H4 (cell line): ENCODE results near the gene GATA2. TPM values are rescaled to one million over a fixed set of nuclear protein-coding genes. Genes with fewer than 3 reads are reported as not detected.

Experiments used
- DNase-seq: peaks from one replicate; pipeline ENCODE4 v3.0.0-alpha.2; 2015; ENCODE audit warnings: low spot score
- total RNA-seq: library from RNA; depleted of rRNA; stranded (reverse); fragments of >200 nt; shearing (Covaris generic); gene quantifications from 2 replicates; pipeline ENCODE4 v1.2.3, GENCODE V29; 2014; rRNA removed

Gene GATA2
- total RNA-seq = 4.0 TPM in 2 replicates

DNA sequence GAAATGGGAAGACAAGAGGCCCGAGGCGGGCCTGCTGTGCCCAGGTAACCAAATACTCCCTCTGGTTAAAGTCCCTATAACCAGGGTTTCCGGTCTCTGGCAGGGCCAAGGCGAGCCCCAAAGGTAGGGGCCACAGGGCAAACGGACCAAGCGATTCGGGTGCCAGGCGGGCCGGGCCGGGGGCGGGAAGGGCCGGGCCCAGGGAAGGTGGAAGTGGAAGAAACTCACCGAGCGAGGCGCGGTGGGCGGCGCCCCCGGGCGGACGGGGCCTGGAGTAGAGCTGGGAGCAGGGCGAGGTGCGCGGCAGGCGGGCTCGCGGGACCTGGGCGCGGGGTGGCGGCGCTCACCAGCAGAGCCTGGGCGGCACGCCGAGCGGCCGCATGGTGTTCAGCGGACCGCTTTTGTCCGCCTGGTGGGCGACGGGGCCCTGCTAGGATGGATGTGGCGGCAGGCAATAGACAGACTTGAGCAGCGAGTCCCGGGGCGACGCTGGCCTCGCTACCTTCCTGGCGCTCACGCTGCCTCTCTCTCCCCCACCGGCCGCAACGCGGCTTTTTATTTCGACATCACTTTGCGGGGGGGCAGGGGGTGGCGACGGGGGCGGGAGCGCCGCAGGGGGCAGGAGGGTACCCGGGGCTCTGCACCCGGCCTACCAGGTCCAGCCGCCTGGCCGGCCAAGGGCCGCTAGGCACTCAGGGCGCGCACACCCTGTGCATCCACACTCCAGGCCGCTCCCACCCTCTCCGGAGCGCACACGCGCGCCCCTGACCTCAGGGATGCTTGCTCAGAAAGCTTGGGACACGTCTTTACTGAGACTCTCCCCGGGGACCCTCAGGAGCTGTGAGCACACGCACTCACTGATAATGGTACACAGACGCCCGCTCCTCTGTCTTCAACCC is at the start of gene GATA2:
Gene GATA2, minus strand, starts transcription at position 531 of the 899 bp plus-strand sequence. CDS start 6,170 bp downstream, outside the sequence.
- DNase-seq = no peak

DNA sequence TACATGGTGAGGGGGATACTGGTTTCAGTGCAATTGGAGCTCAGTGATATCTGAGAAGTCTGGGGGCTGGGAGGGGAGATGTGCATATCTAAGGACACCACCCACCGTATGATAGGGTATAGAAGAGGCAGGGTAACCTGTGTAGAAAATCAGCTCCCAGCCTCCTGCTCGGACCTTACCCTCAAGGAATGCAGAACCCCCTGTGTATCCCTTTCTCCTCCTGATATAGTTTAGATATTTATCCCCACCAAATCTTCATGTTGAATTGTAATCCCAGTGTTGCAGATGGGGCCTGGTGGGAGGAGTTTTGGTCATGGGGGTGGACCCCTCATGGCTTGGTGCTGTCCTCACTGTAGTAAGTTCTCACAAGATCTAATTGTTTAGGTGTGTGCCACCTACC is 48.2 kb upstream of the GATA2 start:
- DNase-seq = no peak

DNA sequence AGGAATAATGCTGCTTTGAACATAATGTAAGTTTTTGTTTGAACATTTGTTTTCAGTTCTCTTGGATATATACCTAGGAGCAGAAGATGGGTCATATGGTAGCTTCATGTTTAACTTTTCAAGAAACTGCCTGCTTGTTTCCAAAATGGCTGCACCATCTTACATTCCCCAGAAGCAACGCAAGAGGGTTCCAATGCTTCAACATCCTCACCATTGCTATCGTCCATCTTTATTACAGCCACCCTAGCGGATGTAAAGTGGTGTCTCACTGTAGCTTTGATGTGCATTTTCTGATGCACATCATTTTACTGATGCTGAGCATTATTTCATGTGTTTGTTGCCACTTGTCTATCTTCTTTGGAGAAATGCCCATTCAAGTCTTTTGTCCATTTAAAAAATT is 46.4 kb upstream of the GATA2 start:
- DNase-seq = no peak

DNA sequence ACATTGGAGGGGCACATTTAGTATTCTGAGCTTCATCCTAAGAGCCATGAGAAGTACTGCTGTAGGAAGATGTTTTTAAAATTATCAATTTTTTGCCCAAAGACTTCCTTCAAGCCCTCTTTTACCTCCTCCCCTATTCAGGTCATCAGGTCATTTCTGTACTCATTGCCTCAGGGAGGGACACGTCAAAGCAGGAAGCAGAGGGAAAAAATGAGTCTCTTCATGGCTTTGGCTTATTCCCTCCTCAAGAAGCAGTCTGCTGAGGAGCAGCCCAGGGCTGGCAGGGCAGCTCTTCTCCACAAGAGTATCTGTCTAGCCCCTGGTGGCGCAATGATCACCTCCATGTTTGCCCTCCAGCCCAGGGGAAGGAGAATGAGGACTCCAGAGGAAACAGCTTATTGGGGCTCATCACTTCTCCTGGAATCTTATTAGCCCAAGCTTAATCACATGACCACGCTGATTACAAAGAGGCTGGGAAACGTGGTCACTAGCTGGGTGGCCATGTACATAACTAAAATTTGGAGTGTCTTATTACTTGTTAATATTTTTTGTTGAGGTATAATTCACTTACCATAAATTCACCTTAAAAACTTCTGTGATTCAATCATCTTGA is 44.2 kb upstream of the GATA2 start:
- DNase-seq = no peak

DNA sequence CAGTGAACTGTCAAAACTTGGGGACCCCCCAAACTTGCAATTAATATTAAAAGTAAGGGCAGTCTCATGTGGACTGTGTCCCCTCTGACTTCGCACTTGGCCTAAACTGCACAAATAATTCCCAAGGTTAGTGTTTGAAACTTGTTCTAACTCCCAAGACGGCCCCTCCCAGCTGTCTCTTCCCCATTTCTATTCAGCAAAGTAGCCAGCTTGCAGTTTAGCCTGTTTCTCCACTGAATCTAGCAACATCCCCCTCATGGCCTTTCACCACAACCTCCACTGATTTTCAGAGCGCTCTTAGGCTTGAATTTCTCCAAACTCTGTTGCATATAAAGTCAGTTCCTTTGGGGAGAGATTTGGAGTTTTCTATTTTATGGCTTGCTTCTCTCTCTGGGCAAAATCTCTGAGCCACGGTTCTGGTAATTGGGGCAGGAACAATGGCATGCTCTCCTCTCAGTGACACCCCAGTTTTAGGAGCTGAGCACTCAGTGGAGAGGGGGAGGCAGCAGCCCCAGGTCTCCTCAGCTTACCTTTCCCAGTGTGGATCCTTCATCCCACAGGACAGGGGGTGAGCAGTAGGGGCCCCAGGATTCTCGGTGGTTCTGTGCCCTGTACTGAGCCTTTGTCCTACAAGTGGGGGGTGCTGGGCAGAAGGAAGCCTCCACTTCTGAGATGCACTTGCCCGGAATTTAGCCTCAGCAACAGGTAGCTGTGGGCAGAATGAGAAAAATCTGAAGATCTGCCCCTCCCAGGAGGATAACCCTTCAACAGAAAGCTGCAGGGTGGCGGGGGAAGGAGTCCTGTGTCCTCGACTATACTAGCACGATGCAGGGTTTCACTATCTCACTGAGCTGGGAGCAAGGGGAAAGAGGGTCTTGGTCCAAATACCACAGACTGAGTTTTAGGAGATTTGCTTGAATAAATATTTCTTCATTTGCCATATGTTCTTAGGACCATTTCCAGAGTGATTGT is 39.3 kb upstream of the GATA2 start:
- no peak for DNase-seq

DNA sequence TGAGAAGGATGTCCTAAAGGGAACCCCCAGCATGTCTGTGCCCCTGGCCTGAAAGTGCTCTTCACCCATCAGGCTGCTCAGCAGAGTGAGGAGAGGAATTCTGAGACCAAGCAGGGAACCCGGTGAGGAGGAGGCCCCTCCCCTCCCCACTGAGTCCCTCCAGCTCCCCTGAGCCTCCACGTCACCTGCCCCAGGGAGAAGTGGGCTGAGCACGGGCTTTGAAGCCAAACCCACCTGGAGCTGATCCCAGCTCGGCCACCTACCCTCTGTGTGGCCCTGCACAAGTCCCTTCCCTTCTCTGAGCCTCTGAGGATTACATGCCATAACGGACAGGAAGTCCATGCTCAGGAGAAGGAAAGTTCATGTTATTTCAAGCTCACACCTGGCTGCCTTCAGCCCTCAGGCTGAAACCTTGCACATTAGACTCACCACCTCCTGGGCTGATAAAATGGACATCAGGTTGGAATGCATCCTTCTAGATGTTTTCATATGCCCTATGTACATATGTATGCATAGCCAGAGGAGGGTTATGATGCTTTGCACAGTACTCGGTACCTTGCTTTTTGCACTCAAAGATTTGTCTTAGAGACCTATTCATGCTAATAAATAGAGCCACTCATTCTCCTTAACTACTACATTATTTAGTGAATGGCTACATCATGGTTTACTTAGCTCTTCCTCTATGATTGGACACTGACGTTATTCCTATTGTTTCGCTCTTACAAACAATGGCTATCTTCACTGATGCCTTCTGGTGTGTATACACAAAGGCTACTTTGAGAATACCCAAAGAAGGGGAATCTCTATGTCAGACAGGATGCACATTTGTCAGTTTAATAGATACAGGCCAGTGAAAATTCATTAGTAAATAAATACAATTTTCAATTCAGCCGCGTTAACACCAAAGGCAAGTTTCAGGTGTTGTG is 31.6 kb upstream of the GATA2 start:
- DNase-seq = no peak

DNA sequence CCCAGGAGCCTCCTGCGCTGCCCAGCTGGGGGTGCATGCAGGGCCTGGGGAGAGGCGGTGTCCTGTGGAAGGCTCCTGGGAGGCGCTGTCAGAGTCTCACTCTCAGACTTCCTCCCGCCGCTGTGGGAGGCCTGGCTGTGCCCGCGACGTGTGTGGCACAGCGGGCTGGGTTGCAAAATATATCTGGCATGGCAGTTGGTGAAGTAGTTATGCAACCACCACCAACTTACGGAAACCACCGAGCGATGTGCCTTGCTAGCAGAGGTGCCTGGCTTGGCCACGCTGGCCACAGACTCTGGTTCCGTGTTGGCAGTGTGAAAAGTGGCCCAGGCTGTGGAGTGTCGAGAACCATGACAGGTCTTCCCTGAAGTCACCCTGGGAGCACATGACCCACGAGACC is 30.6 kb upstream of the GATA2 start:
- no peak for DNase-seq

DNA sequence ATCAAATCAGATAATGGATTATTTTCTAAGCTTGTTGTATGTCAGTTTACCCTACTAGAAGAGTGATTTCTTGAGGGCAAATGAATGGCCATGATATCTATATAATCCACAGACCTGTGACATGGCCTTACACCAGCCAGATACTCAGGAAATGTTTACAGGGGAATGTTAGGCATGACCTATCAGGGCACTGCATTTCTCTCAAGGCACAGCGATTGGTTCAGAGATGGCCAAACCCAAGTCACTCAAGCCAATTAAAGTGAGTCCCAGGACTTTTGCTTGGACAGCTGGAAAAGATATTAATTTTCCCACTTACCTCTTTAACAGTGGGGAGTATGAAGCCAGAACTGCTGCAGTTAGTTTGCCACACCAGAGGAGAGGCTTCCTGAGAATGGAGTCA is 28.7 kb upstream of the GATA2 start:
- DNase-seq = no peak

DNA sequence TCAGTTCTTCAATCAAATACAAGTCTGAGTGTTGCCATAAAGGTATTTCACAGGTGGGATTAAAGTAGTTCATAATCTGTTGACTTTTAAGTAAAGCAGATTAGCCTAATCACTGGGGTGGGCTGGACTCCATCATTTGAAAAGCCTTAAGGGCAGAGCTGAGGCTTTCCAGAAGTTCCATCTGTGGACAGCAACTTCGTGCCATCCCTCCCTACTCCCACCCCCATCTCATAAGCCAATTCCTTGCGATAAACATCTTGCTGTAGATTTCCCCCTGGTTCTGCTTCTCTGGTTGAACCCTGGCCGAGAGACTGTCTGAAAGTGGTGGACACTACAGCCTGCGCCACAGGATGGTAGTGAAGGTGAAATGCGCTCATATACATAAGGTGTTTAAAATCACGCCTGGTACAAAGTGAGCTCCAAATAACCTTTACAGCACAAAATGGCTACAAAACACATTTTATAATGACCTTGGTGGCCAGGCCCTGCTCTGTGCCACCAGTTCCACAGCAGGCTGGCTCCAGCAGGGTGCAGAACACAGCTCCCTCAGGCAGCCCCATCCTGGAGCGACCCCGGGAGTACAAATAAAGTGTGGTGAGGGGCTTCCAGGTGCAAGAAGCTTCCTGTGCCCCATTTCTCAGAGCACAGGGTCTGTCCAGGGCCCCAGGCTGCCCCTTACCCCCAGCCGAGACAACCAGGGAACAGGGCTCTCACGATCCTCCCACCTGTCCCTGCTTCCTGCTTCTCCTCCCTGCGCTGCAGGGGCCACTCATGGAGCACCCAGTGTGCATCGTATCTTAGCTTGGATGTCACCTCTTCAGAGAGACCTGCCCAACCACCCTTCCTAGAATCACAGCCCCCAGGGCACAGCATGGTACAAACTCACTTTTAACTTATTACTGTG is 25.8 kb upstream of the GATA2 start:
- DNase-seq = no peak

DNA sequence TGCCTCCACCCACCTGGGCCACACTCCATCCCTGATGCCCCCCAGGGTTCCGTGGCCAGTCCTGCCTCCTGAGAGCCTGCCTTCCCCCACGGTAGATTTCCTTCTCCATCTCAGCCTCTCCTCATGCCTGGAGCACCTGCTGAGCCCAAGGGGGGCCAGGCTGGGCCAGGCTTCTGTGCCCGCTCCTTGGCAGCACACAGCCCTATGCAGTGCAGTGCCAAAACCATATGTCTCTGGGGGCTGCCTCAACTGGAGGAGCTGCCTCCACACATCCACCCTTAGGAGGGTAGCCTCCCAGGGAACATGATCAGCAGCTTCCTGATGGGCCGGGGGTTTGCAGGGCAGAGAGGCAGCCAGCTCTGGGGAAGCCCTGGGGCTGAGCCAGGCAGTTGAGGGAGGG is 24.6 kb upstream of the GATA2 start:
- DNase-seq = no peak

DNA sequence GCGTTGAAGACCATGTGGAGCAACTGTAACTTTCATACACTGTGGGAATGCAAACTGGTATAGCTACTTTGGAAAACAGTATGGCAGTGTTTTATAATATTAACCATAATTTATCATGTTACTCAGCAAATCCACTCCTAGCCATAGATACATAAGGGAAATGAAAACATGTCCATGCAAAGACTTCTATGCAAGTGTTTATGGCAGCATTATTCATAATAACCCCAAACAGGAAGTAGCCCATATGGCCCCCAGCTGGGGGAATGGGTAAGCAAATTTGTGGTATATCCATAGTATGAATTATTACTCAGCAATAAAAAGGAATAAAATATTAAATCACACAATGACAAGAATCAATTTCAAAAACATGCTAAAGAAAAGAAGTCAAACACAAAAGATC is 23.0 kb upstream of the GATA2 start:
- no peak for DNase-seq

DNA sequence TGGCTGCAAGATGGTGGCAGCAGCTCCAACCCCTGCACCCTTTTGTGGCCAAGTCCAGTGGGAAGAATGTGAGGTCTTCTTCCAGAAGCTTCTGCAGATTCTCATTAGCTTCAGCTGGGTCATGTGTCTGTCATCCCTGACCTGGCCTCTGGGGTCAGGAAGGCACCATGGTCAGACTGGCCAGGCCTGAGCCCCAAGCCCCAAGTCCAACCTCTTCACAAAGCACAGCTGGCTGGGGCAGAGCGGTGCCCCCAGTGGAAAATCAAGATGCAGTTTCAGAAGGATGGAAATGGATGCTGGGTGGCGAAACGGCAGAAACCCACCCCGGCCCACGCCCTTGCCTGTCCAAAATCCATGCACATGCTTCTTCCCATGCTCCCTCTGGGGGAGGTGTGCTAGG is 15.9 kb upstream of the GATA2 start:
- no peak for DNase-seq

DNA sequence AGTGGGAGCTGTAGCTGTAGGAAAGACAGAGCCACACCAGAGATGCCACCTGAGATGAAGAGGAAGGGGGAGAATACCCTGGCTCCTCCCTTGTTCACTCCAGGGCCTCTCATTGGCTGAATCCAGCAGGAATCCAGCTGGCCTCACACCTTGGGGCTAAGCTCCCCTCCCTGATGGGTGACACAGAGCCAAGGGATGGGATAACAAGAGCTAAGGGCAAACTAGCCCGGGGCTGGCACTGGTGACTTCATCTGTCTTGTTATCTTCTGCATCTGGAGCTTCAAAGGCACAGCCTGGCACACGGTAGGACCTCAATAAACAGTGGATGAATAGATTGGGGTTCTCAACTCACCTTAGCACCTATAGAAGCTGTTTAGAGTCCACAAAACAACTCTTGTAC is 13.8 kb upstream of the GATA2 start:
- no peak for DNase-seq

DNA sequence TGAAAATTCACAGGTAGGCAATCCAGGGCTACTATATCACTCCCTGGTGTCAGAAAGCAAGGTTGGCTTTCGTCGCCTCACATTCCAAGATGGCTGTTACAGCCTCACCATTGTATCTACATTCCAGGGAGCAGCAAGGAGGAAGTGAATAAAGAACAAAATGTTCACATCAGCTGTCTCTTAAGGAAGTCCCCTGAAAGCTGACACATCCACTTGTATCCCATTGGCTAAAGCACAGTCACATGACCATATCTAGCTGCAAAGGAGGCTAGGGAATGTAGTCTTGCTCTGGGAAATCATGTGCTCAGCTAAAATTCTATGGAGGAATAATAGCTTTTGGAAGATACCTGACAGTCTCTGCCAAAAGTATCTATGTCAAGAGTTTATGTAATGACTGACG is 12.8 kb upstream of the GATA2 start:
- no peak for DNase-seq

DNA sequence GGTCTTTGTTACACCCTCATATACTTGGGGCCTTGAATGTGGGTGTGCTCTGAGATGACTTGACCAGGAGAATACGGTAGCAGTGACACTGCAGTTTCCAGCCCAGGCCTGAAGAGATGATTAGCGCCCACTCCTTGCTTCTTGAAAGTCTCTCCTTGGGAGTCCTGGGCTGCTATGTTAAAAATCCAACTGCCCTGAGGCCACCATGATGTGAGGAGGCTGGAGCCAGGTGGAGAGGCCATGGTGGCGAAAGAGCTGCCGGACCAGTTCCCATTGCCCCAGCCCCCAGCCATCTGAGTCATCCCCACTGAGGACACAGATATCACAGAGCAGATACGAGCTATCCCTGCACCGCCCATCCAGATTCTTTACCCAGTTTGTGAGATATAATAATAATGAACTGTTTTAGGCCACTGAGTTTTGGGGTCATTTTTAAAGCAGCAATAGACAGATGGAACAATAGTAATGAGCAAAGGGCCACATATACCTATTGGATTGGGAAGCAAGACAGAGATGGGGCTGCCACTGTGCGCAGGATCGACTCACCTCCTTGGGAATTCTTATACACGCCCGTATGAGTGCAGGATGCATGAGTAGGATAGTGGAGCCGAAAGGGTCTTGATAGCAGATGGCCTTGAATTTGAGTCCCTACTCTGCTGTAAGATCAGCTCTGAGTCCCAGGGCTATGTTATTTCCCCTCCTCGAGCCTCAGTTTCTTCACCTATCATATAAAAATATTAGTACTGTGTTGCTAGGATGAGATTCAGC is 12.1 kb upstream of the GATA2 start:
- DNase-seq = no peak

DNA sequence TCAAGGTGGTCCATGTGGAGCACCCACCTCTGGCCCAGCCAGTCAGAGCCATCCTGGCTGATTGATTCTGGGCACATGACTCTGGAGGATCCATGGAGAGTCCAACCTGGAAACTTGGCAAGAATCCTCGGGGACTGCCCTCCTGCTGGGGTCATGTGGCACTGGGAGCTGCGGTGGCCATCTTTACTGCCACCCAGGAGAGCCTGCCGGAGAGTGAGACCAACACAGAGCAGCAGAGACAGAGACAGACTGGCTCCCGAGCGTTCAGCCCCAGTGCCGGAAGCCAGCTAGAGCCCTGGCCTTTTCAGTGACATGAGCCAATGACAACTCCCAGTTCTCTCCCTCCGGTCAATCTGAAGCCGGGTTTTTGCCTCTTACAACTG is 11.5 kb upstream of the GATA2 start:
- DNase-seq = no peak

DNA sequence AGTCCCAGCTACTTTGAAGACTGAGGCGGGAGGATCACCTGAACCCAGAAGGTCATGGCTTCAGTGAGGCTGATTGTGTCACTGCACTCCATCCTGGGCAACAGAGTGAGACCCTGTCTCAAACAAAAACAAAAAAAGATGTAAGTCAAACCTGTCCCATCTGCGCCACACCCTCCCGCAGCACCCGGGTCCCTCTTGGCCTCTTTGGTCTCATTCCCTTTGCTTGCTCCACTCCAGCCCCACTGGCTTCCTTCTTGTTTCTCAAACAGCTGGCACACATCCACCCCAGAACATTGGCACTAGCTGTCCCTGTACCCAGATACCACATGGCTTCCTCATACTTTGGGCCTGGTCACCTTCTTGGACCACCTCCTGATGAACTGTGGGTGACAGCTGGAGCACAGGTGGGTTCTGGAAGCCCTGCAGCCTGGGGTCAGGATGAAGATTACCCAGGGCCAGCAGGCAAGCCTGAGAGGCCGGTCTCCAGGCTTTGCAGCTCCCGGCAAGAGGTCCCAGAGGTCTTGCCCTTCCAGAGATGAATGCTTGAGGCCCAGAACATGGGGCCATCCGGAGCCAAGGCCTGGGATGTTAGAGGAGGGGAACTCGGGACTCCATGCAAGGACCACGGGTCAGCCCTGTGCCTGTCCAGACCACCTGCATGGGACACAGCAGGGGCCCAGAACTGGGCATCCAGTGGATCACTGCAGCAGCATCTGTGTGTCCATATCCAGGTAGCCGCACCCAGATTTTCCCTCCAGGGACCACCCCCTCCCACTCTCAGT is 10.9 kb upstream of the GATA2 start:
- DNase-seq = no peak

DNA sequence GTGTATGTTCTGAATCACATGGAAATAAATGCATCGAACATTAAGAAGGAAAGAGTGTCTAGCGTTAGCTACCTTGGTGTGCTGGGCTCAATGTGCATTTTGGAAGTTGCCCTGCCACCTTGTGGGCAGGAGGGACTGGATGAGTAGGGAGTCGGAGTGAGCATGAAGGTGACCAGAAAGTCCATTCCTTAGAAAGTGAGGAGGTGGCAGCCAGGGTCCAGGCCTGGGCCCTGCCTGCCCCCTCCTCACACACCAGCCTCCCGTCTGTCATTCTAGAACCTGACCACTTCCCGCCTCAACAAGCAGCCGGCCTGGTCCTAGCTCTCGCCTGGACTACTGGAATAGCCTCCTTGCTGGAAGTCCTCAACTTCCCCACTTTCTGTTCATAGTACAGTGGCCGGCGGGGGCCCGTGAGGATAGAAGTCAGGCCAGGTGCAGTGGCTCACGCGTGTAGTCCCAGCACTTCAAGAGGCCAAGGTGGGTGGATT is 10.2 kb upstream of the GATA2 start:
- DNase-seq = no peak
